ENCODE results near the gene DAD1. TPM values are rescaled to one million over a fixed set of nuclear protein-coding genes. Genes with fewer than 3 reads are reported as not detected.
"Not testable (repeated sequence)": the region's sequence is repeated elsewhere in the genome, so short reads cannot be mapped to it uniquely, and the experiment has no call there.

The DAD1 gene
- total and polyA plus RNA-seq, 2 of the 8 experiments (the other 6 are each of a cell fraction or from before 2014, with no cell fraction given) = 131 to 440 TPM

DNA sequence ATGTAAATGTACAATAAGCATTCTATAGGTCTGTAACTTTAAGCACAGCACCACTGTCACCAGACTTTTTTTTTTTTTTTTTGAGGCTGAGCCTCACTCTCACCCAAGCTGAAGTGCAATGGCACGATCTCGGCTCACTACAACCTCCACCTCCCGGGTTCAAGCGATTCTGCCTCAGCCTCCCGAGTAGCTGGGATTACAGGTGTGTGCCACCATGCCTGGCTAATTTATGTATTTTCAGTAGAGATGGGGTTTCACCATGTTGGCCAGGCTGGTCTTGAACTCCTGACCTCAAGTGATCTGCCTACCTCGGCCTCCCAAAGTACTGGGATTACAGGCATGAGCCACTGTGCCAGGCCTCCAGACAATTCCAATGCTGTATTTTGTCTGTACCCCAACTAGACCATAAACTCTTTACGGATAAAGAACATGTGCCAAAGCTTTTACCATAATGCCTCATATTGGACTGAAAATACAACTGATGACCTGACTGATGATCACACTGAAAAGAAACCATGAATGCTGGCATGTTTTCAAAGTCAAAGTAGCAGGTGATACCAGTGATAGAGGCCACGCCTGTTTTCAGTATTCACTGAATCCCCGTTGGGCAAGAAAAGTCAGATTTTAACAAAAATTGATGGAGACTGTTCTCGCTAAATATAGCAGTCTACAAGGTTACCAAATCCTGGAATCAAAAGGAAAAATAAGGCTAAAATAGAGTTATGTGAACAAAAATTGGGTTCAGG, 1.2 kb downstream of the DAD1 start:
- H2AK5ac ChIP-seq (ENCODE audit: low read depth, low read length); H3K79me1 ChIP-seq (ENCODE audit: low read depth, low read length); H2BK20ac ChIP-seq (ENCODE audit: low read length); H3K27me3 ChIP-seq (replicated peaks in 1 of 4; ENCODE audit: control insufficient read depth in 3 of 4, extremely low read depth in 1 of 4, insufficient read depth in 3 of 4, low read length in 3 of 4); H4K20me1 ChIP-seq (replicated peaks in 1 of 2; ENCODE audit: control insufficient read depth in 1 of 2, insufficient read depth in 2 of 2, low read length in 2 of 2); H4K91ac ChIP-seq (replicated peaks; ENCODE audit: insufficient read length, low read length); H3K23me2 ChIP-seq (ENCODE audit: low read depth, low read length); H3K4me1 ChIP-seq (replicated peaks in 1 of 4; ENCODE audit: control insufficient read depth in 3 of 4, insufficient read depth in 4 of 4, low read length in 3 of 4); H3K23ac ChIP-seq (ENCODE audit: insufficient read length); DNase-seq (ENCODE audit: low read depth in 1 of 2, low spot score in 2 of 2); H3K4ac ChIP-seq (replicated peaks; ENCODE audit: insufficient read length, low read depth, low read length); H2BK15ac ChIP-seq (ENCODE audit: low read length); H2AFZ ChIP-seq (ENCODE audit: low read length); FAIRE-seq; H2BK12ac ChIP-seq (ENCODE audit: low read depth, low read length); H3K56ac ChIP-seq (replicated peaks; ENCODE audit: insufficient read length, low read depth, low read length); H2BK5ac ChIP-seq (ENCODE audit: low read depth, low read length); H3K18ac ChIP-seq (ENCODE audit: extremely low read depth, low read length); H3K36me3 ChIP-seq (ENCODE audit: control insufficient read depth in 2 of 4, insufficient read depth in 4 of 4, low read length in 3 of 4); H2BK120ac ChIP-seq (replicated peaks; ENCODE audit: low read depth, low read length); H4K5ac ChIP-seq (ENCODE audit: insufficient read length, low read depth, low read length); H3K14ac ChIP-seq (ENCODE audit: insufficient read length); H3K27ac ChIP-seq (ENCODE audit: low read depth, low read length); H3K9me3 ChIP-seq (ENCODE audit: insufficient read depth in 2 of 2, low read depth in 1 of 2, low read length in 1 of 2); H4K8ac ChIP-seq (ENCODE audit: extremely low read depth, insufficient read depth, low read length): not testable (repeated sequence)
- WGBS, 2 experiments (ENCODE audit: extremely low coverage in 1 of 2, insufficient coverage in 1 of 2, insufficient read length in 1 of 2, insufficient replicate concordance in 2 of 2, low coverage in 1 of 2, low lambda C conversion rate in 2 of 2, missing lambda C conversion rate in 1 of 2) = 92% methylated on average over 10 of the region's 10 CpGs; no CpG with 5 or more reads in 1 of the 2 experiments
- H3K9ac ChIP-seq (replicated peaks in 1 of 4; ENCODE audit: extremely low read depth in 1 of 4, low read depth in 3 of 4, low read length in 3 of 4) = peak overlapping the region in 1 of 4 experiments; percentile 8; a peak in 1 of 7 replicates
- POLR2A ChIA-PET (ENCODE audit: partially characterized antibody) = interaction anchor here (0.6 to 2.7 kb wide), 5 partner anchors 10 to 204 kb away, joined by 3 to 22 read pairs (median 3); partner anchors contain the start of gene ABHD4
- CTCF ChIA-PET (ENCODE audit: partially characterized antibody) = interaction anchor here (0.6 to 3.0 kb wide), 6 partner anchors 17 to 376 kb away, joined by 3 to 14 read pairs (median 3); partner anchors contain the start of gene OR6J1
- H3K79me2 ChIP-seq (ENCODE audit: control insufficient read depth in 1 of 2, insufficient read depth in 2 of 2, low read length in 2 of 2) = peaks cover 5 to 53% of the 10 kb centered on the region in 2 experiments
- H3K4me2 ChIP-seq (ENCODE audit: insufficient read depth in 1 of 2, low read depth in 2 of 2, low read length in 2 of 2) = peak overlapping the region; percentile 74 to 88
- H3K4me3 ChIP-seq (ENCODE audit: extremely low read depth in 1 of 4, insufficient read depth in 2 of 4, low read depth in 3 of 4, low read length in 4 of 4) = peak overlapping the region; percentile 81 to 99 (median 98); a peak in 7 of 8 replicates
